Measurements from ENCODE around the gene C8G. TPM values are rescaled to one million over a fixed set of nuclear protein-coding genes. Genes with fewer than 3 reads are reported as not detected.

The C8G gene
- total RNA-seq, 1 experiment from 2014 or later: 2.1 TPM

DNA sequence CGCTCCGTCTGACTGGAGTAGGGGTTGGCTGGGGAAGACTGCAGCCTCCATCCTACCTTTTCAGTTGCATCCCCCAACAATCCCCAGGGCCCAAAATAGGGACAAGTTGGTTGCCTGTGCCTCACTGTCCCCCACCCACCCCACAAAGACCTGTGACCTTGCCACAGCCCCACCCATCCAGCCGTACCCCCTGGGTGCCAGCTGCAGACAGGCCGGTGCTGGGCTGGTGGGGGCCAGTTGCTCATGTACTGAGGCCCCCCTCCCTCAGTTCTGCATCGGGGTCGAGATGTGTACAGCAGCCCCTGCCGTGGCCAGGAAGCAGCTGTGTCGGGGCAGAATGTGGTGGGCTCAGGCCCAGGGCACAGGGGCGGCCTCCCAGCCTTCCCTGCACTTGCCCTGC, 38.1 kb downstream of the C8G start:
- Histone ChIP-seq H3K4me1 (ENCODE audit: control insufficient read depth in 1 of 2, insufficient read depth in 2 of 2, low read length in 2 of 2) (peaks cover 0 to 6% of the 10 kb centered on the region in 2 experiments; a peak in 1 of 4 replicates), H3K9me2 (ENCODE audit: insufficient read depth) (no peaks in the 10 kb centered on the region), H3K4me3 (replicated peaks in 1 of 2; ENCODE audit: low read depth in 1 of 2, low read length in 2 of 2) (no peak overlapping the region), H3K36me3 (ENCODE audit: control insufficient read depth in 1 of 2, insufficient read depth in 2 of 2, low read length in 2 of 2) (no peaks in the 10 kb centered on the region), H2AFZ (ENCODE audit: low read depth, low read length, poor library complexity, severe bottlenecking) (no peak overlapping the region), H3K4me2 (ENCODE audit: low read length) (no peak overlapping the region), H3K9me3 (ENCODE audit: control insufficient read depth in 1 of 2, insufficient read depth in 1 of 2, low read depth in 1 of 2, low read length in 2 of 2) (no peaks in the 10 kb centered on the region), H3K79me2 (ENCODE audit: insufficient read depth, low read length) (no peaks in the 10 kb centered on the region), H3K27me3 (ENCODE audit: insufficient read depth, low read length) (no peaks in the 10 kb centered on the region), H3K27ac (ENCODE audit: low read depth, low read length) (no peak overlapping the region), H3K9ac (ENCODE audit: low read length) (no peak overlapping the region), H4K20me1 (ENCODE audit: insufficient read depth) (no peaks in the 10 kb centered on the region)
- ATAC-seq: no peak
- no peak for TF ChIP-seq ELF1 (IDR thresholded peaks at IDR 0.05; ENCODE audit: borderline replicate concordance, low read depth)
- TF ChIP-seq, protein P1, sequence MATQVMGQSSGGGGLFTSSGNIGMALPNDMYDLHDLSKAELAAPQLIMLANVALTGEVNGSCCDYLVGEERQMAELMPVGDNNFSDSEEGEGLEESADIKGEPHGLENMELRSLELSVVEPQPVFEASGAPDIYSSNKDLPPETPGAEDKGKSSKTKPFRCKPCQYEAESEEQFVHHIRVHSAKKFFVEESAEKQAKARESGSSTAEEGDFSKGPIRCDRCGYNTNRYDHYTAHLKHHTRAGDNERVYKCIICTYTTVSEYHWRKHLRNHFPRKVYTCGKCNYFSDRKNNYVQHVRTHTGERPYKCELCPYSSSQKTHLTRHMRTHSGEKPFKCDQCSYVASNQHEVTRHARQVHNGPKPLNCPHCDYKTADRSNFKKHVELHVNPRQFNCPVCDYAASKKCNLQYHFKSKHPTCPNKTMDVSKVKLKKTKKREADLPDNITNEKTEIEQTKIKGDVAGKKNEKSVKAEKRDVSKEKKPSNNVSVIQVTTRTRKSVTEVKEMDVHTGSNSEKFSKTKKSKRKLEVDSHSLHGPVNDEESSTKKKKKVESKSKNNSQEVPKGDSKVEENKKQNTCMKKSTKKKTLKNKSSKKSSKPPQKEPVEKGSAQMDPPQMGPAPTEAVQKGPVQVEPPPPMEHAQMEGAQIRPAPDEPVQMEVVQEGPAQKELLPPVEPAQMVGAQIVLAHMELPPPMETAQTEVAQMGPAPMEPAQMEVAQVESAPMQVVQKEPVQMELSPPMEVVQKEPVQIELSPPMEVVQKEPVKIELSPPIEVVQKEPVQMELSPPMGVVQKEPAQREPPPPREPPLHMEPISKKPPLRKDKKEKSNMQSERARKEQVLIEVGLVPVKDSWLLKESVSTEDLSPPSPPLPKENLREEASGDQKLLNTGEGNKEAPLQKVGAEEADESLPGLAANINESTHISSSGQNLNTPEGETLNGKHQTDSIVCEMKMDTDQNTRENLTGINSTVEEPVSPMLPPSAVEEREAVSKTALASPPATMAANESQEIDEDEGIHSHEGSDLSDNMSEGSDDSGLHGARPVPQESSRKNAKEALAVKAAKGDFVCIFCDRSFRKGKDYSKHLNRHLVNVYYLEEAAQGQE (IDR thresholded peaks at IDR 0.05; ENCODE audit: low read depth): no peak
- no peak for TF ChIP-seq ZNF274 (IDR thresholded peaks at IDR 0.05; ENCODE audit: low read depth, low read length)
- TF ChIP-seq POLR2A (IDR thresholded peaks at IDR 0.05; ENCODE audit: borderline replicate concordance, extremely low read depth, insufficient read depth, insufficient read length): no peak
- no peak for TF ChIP-seq CEBPB (IDR thresholded peaks at IDR 0.05; ENCODE audit: low read depth)
- TF ChIP-seq EZH2 (IDR thresholded peaks at IDR 0.05): no peak
- TF ChIP-seq SRF (IDR thresholded peaks at IDR 0.05; ENCODE audit: low read depth): no peak
- no peak for TF ChIP-seq SIN3A (IDR thresholded peaks at IDR 0.05; ENCODE audit: low read depth)
- no peak for TF ChIP-seq SP1 (IDR thresholded peaks at IDR 0.05; ENCODE audit: low read depth)
- TF ChIP-seq, protein P2, sequence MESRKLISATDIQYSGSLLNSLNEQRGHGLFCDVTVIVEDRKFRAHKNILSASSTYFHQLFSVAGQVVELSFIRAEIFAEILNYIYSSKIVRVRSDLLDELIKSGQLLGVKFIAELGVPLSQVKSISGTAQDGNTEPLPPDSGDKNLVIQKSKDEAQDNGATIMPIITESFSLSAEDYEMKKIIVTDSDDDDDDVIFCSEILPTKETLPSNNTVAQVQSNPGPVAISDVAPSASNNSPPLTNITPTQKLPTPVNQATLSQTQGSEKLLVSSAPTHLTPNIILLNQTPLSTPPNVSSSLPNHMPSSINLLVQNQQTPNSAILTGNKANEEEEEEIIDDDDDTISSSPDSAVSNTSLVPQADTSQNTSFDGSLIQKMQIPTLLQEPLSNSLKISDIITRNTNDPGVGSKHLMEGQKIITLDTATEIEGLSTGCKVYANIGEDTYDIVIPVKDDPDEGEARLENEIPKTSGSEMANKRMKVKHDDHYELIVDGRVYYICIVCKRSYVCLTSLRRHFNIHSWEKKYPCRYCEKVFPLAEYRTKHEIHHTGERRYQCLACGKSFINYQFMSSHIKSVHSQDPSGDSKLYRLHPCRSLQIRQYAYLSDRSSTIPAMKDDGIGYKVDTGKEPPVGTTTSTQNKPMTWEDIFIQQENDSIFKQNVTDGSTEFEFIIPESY (IDR thresholded peaks at IDR 0.05; ENCODE audit: extremely low read depth, insufficient replicate concordance, low read length): no peak
- intact Hi-C loops (cut with micrococcal nuclease): no loop called here
- POLR2A ChIA-PET: no interaction called here
- no peak for DNase-seq (ENCODE audit: low read depth, low spot score)
- no TSS peak for BruUV-seq (replicated peaks)
- RAD21 ChIA-PET (ENCODE audit: low non-redundant PET in 1 of 2, low total read pairs in 2 of 2, uncharacterized antibody in 2 of 2, unreplicated experiment in 2 of 2): no interaction called here
- CTCF ChIA-PET: no interaction called here
